Measurements from ENCODE around the gene DAG1.

DAG1 gene

GRCh38 chr3:49469936-49470713 is at the start of gene DAG1:
DAG1 (plus strand) TSS chr3:49470267; CDS start chr3:49510535, 40,268 bp downstream.
- DNase-seq (ENCODE audit: low read depth in 3 of 3): peak; percentile 91 to 96 (median 92)

GRCh38 chr3:49421890-49422378 is 48.1 kb upstream of the DAG1 start:
- peak in 1 of 3 donors; percentile 11 for DNase-seq (ENCODE audit: low read depth in 3 of 3)

GRCh38 chr3:49422379-49423248 is 47.5 kb upstream of the DAG1 start, which contains the start of gene AMT:
AMT (minus strand) TSS chr3:49422473; CDS start chr3:49422450, 23 bp downstream.
- no peak for DNase-seq (ENCODE audit: low read depth in 3 of 3)

GRCh38 chr3:49424816-49425215 is 45.3 kb upstream of the DAG1 start:
- DNase-seq (ENCODE audit: low read depth in 3 of 3): no peak

- no peak for DNase-seq (ENCODE audit: low read depth in 3 of 3)
These were observed 42.5 kb upstream of the DAG1 start for GRCh38 chr3:49427586-49427985.

GRCh38 chr3:49428752-49429080 is 41.4 kb upstream of the DAG1 start:
- no peak for DNase-seq (ENCODE audit: low read depth in 3 of 3)

GRCh38 chr3:49434731-49435130 is 35.3 kb upstream of the DAG1 start:
- DNase-seq (ENCODE audit: low read depth in 3 of 3): no peak

- no peak for DNase-seq (ENCODE audit: low read depth in 3 of 3)
These were observed 24.7 kb upstream of the DAG1 start for GRCh38 chr3:49445391-49445790.

- DNase-seq (ENCODE audit: low read depth in 3 of 3): no peak
These were observed 16.4 kb upstream of the DAG1 start for GRCh38 chr3:49453621-49454020.

- no peak for DNase-seq (ENCODE audit: low read depth in 3 of 3)
These were observed 15.6 kb upstream of the DAG1 start for GRCh38 chr3:49454458-49454857.

- no peak for DNase-seq (ENCODE audit: low read depth in 3 of 3)
These were observed 15.0 kb upstream of the DAG1 start for GRCh38 chr3:49454898-49455681.

GRCh38 chr3:49456466-49456865 is 13.6 kb upstream of the DAG1 start:
- DNase-seq (ENCODE audit: low read depth in 3 of 3): no peak

GRCh38 chr3:49460188-49460890 is 9.7 kb upstream of the DAG1 start:
- no peak for DNase-seq (ENCODE audit: low read depth in 3 of 3)

- no peak for DNase-seq (ENCODE audit: low read depth in 3 of 3)
These were observed 9.1 kb upstream of the DAG1 start for GRCh38 chr3:49460956-49461355.

- no peak for DNase-seq (ENCODE audit: low read depth in 3 of 3)
These were observed 8.5 kb upstream of the DAG1 start for GRCh38 chr3:49461443-49462171.

- DNase-seq (ENCODE audit: low read depth in 3 of 3): no peak
These were observed 7.8 kb upstream of the DAG1 start for GRCh38 chr3:49462222-49462621.

- DNase-seq (ENCODE audit: low read depth in 3 of 3): no peak
These were observed 4.6 kb upstream of the DAG1 start for GRCh38 chr3:49465270-49466034.

GRCh38 chr3:49466085-49466484 is 4.0 kb upstream of the DAG1 start:
- DNase-seq (ENCODE audit: low read depth in 3 of 3): no peak

- DNase-seq (ENCODE audit: low read depth in 3 of 3): no peak
These were observed 781 bp upstream of the DAG1 start for GRCh38 chr3:49469037-49469935.

Data from stimulated activated CD4-positive, alpha-beta T cell treated with anti-CD3 and anti-CD28 coated beads, TNF-alpha, amount 100 ng/mL, for 48 hours (primary cell).